NOMO-1 treated with DMSO at 0.1 percent for 48 hours (cell line): ENCODE results near the gene P2RX3.

Experiments
- DNase-seq: peaks from one replicate; lab custom pipeline; 2025; ENCODE audit not compliant: unreplicated experiment; lab: John Stamatoyannopoulos, UW

P2RX3 gene

GRCh38 chr11:57309106-57310059 lies 28.8 kb upstream of the P2RX3 start:
- DNase-seq, result no peak

GRCh38 chr11:57310091-57310490 lies 28.1 kb upstream of the P2RX3 start:
- no peak for DNase-seq

- no peak for DNase-seq
Observed at GRCh38 chr11:57310630-57311086, 27.5 kb upstream of the P2RX3 start.

- peak; percentile 74 for DNase-seq
Observed at GRCh38 chr11:57311109-57311936, 26.8 kb upstream of the P2RX3 start.

- DNase-seq, result no peak
Observed at GRCh38 chr11:57312511-57313021, 25.6 kb upstream of the P2RX3 start.

- DNase-seq, result no peak
Observed at GRCh38 chr11:57313071-57313787, 24.9 kb upstream of the P2RX3 start.

- DNase-seq, result no peak
Observed at GRCh38 chr11:57313788-57314135, 24.4 kb upstream of the P2RX3 start.

- DNase-seq, result no peak
Observed at GRCh38 chr11:57314221-57314973, 23.8 kb upstream of the P2RX3 start.

- no peak for DNase-seq
Observed at GRCh38 chr11:57315491-57315890, 22.7 kb upstream of the P2RX3 start.

- no peak for DNase-seq
Observed at GRCh38 chr11:57316017-57316416, 22.1 kb upstream of the P2RX3 start.

GRCh38 chr11:57318178-57318577 lies 20.0 kb upstream of the P2RX3 start:
- DNase-seq, result no peak

GRCh38 chr11:57320067-57320718 lies 18.0 kb upstream of the P2RX3 start:
- no peak for DNase-seq

- no peak for DNase-seq
Observed at GRCh38 chr11:57320719-57321387, 17.3 kb upstream of the P2RX3 start.

GRCh38 chr11:57321388-57322255 lies 16.5 kb upstream of the P2RX3 start:
- DNase-seq, result no peak

- DNase-seq, result no peak
Observed at GRCh38 chr11:57322256-57323166, 15.6 kb upstream of the P2RX3 start.

- DNase-seq, result no peak
Observed at GRCh38 chr11:57323167-57323854, 14.8 kb upstream of the P2RX3 start.

- DNase-seq, result no peak
Observed at GRCh38 chr11:57323855-57324153, 14.3 kb upstream of the P2RX3 start.
